ENCODE data around the gene SUSD3. TPM values are rescaled to one million over a fixed set of nuclear protein-coding genes. Genes with fewer than 3 reads are reported as not detected.

The SUSD3 gene
- total RNA-seq, 2 experiments from 2014 or later: 27.1 to 28.8 TPM

DNA sequence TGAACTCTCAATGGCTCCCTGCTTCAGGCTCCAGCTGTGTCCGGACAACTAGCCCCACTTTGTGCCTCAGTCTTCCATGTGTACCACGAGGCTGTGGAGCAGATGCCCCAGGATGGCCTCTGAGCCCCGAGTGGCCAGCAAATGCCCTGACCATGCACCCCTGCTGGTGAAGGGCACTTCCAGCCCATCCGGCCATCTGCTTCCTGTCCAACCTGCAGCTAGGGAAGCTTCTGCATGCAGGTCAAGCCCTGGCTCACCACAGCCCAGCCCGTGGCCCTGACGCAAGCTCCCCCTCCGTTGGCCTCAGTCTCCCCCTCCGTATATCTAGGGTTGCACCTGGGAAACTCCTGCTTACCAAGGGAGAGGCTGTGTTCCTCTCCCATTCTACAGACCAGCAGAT is 70.8 kb downstream of the SUSD3 start:
- H3K27me3 Mint-ChIP-seq: no peaks in the 10 kb centered on the region
- H3K4me1 Mint-ChIP-seq: peaks cover 57% of the 10 kb centered on the region
- peaks cover 27% of the 10 kb centered on the region for H3K36me3 Mint-ChIP-seq
- no peak overlapping the region for H3K4me3 Mint-ChIP-seq
- no peak overlapping the region for H3K27ac Mint-ChIP-seq
- DNase-seq: no peak
- no peaks in the 10 kb centered on the region for H3K9me3 Mint-ChIP-seq

DNA sequence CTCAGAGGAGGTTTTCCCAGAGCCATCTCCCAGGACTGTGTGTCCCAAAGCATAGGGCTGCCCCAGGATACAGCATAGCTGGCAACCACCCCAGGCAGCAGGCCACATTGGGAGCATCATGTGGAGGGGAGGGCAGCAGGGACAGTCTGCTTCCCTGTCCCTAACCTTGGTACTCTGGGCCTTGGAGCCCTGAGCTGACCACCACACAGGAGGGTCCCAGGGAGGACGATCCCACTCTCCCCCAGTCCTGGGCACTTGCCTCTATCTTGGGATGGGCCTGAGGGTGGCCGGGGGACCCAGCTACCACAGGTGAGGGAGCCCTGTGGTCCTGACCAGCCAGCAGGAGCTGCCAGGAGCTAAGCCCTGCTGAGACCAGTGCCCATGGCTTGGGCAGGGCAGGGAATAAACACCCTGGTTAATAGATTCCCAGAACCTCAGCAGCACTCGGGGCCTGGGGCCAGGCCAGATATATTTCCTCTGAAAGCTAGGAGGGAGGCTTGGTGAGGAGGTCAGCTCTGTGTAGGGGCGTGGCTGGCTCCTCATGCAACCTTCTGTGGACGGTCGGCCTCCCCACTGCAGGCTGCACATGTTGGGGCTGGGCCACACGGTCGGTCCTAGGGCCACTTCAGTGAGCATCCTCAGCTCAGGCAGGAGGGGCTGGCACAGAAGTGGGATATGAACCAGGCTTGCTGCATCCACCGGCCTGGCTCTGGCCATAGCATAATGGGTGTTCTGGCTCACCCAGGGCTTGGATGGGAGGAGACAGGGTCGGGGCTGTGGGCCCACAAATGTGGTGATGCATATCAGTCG is 71.4 kb downstream of the SUSD3 start:
- no peak for DNase-seq
- Mint-ChIP-seq H3K27me3 (no peaks in the 10 kb centered on the region), H3K4me1 (peaks cover 62% of the 10 kb centered on the region), H3K36me3 (peaks cover 21% of the 10 kb centered on the region), H3K4me3 (peak overlapping the region; percentile 29), H3K9me3 (no peaks in the 10 kb centered on the region), H3K27ac (no peak overlapping the region)

DNA sequence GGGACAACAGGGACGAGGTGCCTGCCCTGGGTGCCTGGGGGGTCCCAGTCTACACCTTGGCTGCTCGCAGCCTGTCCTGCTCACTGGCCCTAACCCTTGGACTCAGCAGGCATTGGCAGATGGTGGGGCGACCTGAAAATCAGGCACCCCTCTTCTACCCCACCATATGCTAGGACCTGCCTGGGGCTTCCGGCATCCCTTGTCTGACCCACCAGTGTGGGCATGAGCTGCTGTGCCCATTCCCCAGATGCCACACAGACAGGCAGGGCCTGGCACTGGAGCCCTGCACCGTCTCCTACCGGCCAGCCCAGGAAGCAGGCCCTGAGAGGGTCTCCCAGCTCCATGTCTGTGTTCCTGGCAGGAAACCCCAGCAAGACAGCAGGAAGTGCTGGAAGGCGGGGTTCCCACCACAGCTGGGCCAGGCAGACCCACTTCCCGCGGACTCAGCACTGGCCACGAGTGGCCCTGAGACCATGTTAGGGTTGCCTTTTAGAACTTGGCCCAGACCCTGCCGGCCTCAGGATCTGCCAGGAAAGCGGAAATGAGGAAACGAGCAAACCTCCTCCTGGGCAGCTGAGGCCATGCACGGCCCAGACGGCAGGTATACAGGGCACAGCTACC is 72.5 kb downstream of the SUSD3 start:
- DNase-seq: no peak
- Mint-ChIP-seq H3K9me3 (no peaks in the 10 kb centered on the region), H3K27me3 (no peaks in the 10 kb centered on the region), H3K36me3 (peaks cover 13% of the 10 kb centered on the region), H3K4me3 (peak overlapping the region; percentile 91), H3K4me1 (peaks cover 66% of the 10 kb centered on the region), H3K27ac (no peak overlapping the region)

DNA sequence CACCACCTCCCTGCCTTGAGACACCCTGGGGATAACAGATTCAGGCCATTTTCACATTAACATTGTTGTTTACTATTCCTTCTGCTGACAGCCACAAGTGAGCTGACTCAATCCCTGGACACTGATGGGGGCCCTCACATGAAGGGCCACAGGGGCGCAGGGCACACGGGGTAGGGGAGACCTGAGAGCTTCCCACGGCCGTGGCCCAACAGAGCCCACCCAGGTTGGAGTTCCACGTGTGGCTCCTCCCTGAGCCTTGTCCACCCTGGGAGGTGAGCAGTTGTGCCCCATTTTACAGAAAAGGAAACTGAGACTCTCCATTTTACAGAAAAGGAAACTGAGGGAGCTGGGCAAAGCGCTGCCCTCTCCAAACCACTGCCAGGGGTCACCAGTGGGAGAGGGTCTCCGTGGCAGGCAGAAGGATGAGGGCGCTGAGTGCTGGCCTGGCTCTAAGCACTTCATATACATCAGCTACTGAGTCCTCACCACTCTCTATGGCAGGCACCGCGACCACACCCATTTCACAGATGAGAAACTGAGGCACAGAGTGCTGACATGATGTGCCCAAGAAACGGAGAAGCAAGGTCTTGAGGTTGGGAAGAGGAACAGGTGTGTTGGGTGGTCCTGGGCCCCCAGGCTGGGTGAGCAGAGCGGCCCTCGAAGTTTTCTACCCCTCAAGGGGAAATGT is 73.2 kb downstream of the SUSD3 start:
- DNase-seq: no peak
- H3K9me3 Mint-ChIP-seq: no peaks in the 10 kb centered on the region
- H3K4me3 Mint-ChIP-seq: peak overlapping the region; percentile 91
- peaks cover 9% of the 10 kb centered on the region for H3K36me3 Mint-ChIP-seq
- H3K27ac Mint-ChIP-seq: peak overlapping the region; percentile 94
- peaks cover 65% of the 10 kb centered on the region for H3K4me1 Mint-ChIP-seq
- H3K27me3 Mint-ChIP-seq: no peaks in the 10 kb centered on the region

DNA sequence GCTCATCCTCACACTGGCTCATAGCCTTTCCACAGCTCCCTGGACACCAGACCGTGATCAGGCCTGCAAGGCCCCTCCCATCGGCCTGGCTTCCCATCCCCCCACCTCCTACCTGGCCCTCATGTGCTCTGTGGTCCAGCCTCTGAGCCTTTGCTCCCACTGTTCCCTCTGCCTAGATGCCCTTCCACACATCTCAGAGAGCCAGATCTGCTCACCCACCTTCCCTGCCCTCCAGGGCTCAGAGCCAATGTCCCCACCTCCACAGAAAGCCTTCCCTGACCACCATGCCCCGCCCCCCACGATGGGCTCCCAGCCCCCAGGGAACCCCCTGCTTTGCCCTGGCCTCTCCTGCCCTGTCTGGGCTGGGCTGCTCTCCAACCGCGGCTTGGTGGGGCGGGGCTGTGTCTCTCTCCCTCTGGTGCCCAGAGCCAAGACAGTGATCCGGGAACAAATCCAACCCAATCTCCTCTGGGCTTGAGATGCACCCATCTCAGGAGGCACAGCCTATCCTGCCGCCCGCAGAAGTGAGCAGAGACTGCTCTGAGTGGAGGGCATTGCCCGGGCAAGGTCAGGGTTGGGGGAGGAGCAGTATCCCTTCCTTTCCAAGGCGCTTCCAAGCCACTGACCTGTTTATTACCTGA is 73.9 kb downstream of the SUSD3 start:
- H3K4me1 Mint-ChIP-seq: peaks cover 61% of the 10 kb centered on the region
- DNase-seq: no peak
- no peaks in the 10 kb centered on the region for H3K27me3 Mint-ChIP-seq
- H3K4me3 Mint-ChIP-seq: peak overlapping the region; percentile 91
- H3K36me3 Mint-ChIP-seq: peaks cover 9% of the 10 kb centered on the region
- H3K27ac Mint-ChIP-seq: peak overlapping the region; percentile 94
- no peaks in the 10 kb centered on the region for H3K9me3 Mint-ChIP-seq

DNA sequence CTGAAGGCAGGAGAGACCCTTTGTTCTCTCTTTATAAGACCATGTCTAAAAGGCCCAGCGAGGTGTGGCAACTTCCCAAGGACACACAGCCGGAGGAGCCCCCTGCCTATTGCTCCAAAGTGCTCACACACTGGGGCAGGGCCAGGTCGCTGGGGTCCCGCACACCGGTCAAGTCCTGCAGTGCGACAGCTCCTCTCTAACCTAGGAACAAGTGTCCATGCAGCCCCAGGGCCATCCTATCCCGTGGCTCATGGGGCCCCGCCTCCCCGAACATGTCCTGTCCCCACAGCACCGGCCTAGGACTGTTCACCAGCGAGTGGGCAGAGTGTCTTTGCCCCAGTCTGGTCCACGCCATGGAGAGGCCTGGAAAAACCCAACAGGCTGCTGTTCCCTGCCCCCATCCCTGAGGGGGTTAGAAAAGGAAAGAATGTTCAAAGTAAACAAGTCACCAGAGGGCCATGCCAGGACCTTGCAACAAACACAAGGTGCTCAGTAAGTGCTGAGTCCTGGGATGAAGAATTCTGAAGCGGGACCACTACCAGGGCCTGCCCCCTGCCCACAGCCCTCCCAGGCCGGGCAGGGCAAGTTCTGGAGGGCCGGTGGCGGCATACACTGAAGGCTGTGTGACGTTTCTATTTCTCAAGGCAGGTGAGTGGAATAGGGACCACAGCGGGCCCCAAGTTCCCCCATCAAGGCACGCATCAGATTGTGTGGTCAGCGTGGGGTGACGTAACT is 74.6 kb downstream of the SUSD3 start:
- DNase-seq: no peak
- peak overlapping the region; percentile 94 for H3K27ac Mint-ChIP-seq
- peak overlapping the region; percentile 91 for H3K4me3 Mint-ChIP-seq
- peaks cover 54% of the 10 kb centered on the region for H3K4me1 Mint-ChIP-seq
- H3K27me3 Mint-ChIP-seq: no peaks in the 10 kb centered on the region
- peaks cover 9% of the 10 kb centered on the region for H3K36me3 Mint-ChIP-seq
- H3K9me3 Mint-ChIP-seq: no peaks in the 10 kb centered on the region

DNA sequence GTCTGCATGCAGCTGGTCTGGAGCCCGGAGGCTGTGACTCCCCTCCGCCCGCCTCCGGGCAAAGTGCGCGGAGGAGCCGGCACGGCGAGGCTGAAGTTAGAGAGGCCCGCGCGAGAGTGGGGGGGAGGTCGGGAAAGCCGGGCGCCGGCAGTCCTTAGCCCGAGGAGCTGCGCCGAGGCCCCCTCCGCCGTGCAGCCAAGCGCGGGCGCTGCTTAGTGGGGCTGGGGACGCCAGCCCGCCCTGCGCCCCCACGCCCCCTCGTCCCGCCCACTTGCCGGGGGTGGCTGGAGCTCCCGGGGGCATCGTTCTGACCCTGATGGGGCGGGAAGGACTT is 75.1 kb downstream of the SUSD3 start:
- peaks cover 2% of the 10 kb centered on the region for H3K9me3 Mint-ChIP-seq
- peaks cover 54% of the 10 kb centered on the region for H3K4me1 Mint-ChIP-seq
- H3K4me3 Mint-ChIP-seq: peak overlapping the region; percentile 91
- peak; percentile 70 for DNase-seq
- peak overlapping the region; percentile 94 for H3K27ac Mint-ChIP-seq
- H3K27me3 Mint-ChIP-seq: no peaks in the 10 kb centered on the region
- H3K36me3 Mint-ChIP-seq: peaks cover 11% of the 10 kb centered on the region

DNA sequence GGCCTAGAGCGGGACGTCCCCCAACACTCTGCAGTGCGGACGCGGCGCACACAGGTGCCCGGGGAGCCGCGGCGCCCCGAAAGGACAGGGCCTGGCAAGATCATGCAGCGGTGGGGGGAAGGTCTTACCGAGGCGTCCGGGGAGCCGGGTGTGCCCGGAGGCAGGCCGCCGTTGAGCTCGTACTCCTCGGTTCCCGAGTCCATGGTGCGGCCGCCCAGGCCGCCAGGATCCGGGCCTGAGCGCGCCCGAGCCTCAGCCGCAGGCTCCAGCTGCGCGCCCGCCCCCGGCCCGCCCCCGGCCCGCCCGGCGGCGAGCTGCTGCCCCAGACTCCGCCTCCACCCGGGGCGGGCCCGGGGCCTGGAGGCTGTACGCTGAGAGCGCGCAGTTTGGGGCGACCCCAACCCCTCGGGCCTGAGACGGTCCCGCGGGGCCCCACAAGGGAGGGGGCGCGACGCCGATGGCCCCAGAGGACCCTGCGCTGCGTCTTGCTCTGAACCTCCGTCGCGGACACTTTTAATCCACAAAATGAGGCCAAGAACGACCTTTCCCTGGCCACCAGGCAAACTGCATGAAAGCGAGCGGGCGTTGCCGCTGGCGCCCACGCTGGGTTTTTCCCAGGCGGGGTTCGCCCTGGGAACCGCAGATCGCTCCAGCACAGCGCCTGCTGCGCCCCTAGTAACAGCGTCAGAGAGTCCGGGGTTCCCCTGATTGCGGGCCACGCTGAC is 75.7 kb downstream of the SUSD3 start, which contains the start of gene NINJ1:
NINJ1 (minus strand) TSS at position 237 of the 725 bp plus-strand sequence; CDS start at position 203, 34 bp downstream.
- H3K4me3 Mint-ChIP-seq: peak within 1 kb of the TSS; percentile 91
- peak within 1 kb of the TSS; percentile 94 for H3K27ac Mint-ChIP-seq
- no peaks in the 10 kb centered on the region for H3K27me3 Mint-ChIP-seq
- H3K4me1 Mint-ChIP-seq: peaks cover 52% of the 10 kb centered on the region
- peak; percentile 93 for DNase-seq
- peaks cover 11% of the 10 kb centered on the region for H3K36me3 Mint-ChIP-seq
- peaks cover 2% of the 10 kb centered on the region for H3K9me3 Mint-ChIP-seq

Other genes with a start within 250 kb of the SUSD3 start
- 1 to 10 TPM; 6.8 to 7.0 TPM for gene ZNF484, start 180.7 kb upstream of the SUSD3 start, total RNA-seq
- gene FGD3, start 111.2 kb upstream of the SUSD3 start, total RNA-seq: 10 to 100 TPM; 41.5 to 42.9 TPM
- 10 to 100 TPM; 36.5 to 38.6 TPM for gene CARD19, start 37.5 kb downstream of the SUSD3 start, total RNA-seq
- 10 to 100 TPM; 74.9 to 77.8 TPM for gene NINJ1, start 75.5 kb downstream of the SUSD3 start, total RNA-seq
- under 1 TPM; 0.88 to 0.89 TPM for gene WNK2, start 125.4 kb downstream of the SUSD3 start, total RNA-seq